H1 (cell line): ENCODE results near the gene RPS5. TPM values are rescaled to one million over a fixed set of nuclear protein-coding genes. Genes with fewer than 3 reads are reported as not detected.
A peak's percentile ranks its signal among the peaks of the same experiment; 100 is the strongest.

Experiments used
- CTCF ChIA-PET: fragments of 300-600 bp; sonication (Branson Sonifier 250); formaldehyde crosslinking; loops from one replicate; lab custom pipeline; 2021; ENCODE audit not compliant: partially characterized antibody; lab: Charles Lee
- POLR2A ChIA-PET: fragments of 300-600 bp; sonication (Branson Sonifier 250); formaldehyde crosslinking; loops from one replicate; lab custom pipeline; 2021; ENCODE audit warnings: inconsistent platforms; ENCODE audit not compliant: partially characterized antibody; lab: Charles Lee
- DNase-seq, 2 experiments: peaks; one replicate each; pipeline versions ENCODE4 v3.0.0 to v3.0.0-alpha.2; 2010 to 2022; ENCODE audit warnings: low spot score in 2 of 2, low read depth in 1 of 2, mixed read lengths in 1 of 2
- FAIRE-seq: peaks from 2 replicates; lab custom pipeline; 2011; peaks lifted over from hg19 to GRCh38; lab: Jason Lieb, UNC
- H2AFZ ChIP-seq: 2 replicates; pipeline ENCODE4 v1.8.1; 2012; ENCODE audit warnings: low read length, inconsistent platforms
- H2AK5ac ChIP-seq: 2 replicates; pipeline ENCODE4 v1.6.1; 2013; ENCODE audit warnings: low read depth, low read length
- H2BK120ac ChIP-seq: replicated peaks from 2 replicates; pipeline ENCODE3; 2013; ENCODE audit warnings: low read depth, low read length, inconsistent platforms
- H2BK12ac ChIP-seq: 2 replicates; pipeline ENCODE4 v1.6.1; 2013; ENCODE audit warnings: low read depth, low read length
- H2BK15ac ChIP-seq: 2 replicates; pipeline ENCODE4 v1.6.1; 2013; ENCODE audit warnings: low read length
- H2BK20ac ChIP-seq: 2 replicates; pipeline ENCODE4 v1.6.1; 2013; ENCODE audit warnings: low read length
- H2BK5ac ChIP-seq: 2 replicates; pipeline ENCODE4 v1.6.1; 2013; ENCODE audit warnings: low read depth, low read length
- H3K14ac ChIP-seq: 2 replicates; pipeline ENCODE4 v1.6.1; 2013; ENCODE audit warnings: inconsistent platforms; ENCODE audit not compliant: insufficient read length
- H3K18ac ChIP-seq: 2 replicates; pipeline ENCODE4 v1.6.1; 2013; ENCODE audit warnings: low read length; ENCODE audit errors: extremely low read depth
- H3K23ac ChIP-seq: 2 replicates; pipeline ENCODE4 v1.6.1; 2013; ENCODE audit warnings: inconsistent platforms; ENCODE audit not compliant: insufficient read length
- H3K23me2 ChIP-seq: 2 replicates; pipeline ENCODE4 v1.6.1; 2013; ENCODE audit warnings: low read depth, low read length
- H3K27ac ChIP-seq: 2 replicates; pipeline ENCODE4 v1.6.1; 2011; ENCODE audit warnings: low read depth, low read length, inconsistent platforms
- H3K27me3 ChIP-seq, 4 experiments: replicated peaks in 1 of 4; 1 replicate in 1 of 4; 2 replicates in 3 of 4; pipeline versions ENCODE4 v1.6.1 to v1.8.1; 2011 to 2013; ENCODE audit warnings: low read length in 3 of 4, mild to moderate bottlenecking in 3 of 4, inconsistent platforms in 2 of 4, mixed read lengths in 2 of 4, moderate library complexity in 1 of 4; ENCODE audit not compliant: control insufficient read depth in 3 of 4, insufficient read depth in 3 of 4; ENCODE audit errors: extremely low read depth in 1 of 4
- H3K36me3 ChIP-seq, 4 experiments: 2 replicates each; pipeline versions ENCODE4 v1.6.1 to v1.8.1; 2011 to 2013; ENCODE audit warnings: mild to moderate bottlenecking in 4 of 4, low read length in 3 of 4, moderate library complexity in 2 of 4, control low read depth in 1 of 4, inconsistent platforms in 1 of 4; ENCODE audit not compliant: insufficient read depth in 4 of 4, control insufficient read depth in 2 of 4
- H3K4ac ChIP-seq: replicated peaks from 2 replicates; pipeline ENCODE3; 2013; ENCODE audit warnings: low read length, low read depth, mixed read lengths, inconsistent platforms; ENCODE audit not compliant: insufficient read length
- H3K4me1 ChIP-seq, 4 experiments: replicated peaks in 1 of 4; 1 replicate in 1 of 4; 2 replicates in 3 of 4; pipeline versions ENCODE4 v1.6.1 to v1.8.1; 2011 to 2013; ENCODE audit warnings: low read length in 3 of 4, inconsistent platforms in 2 of 4, mixed read lengths in 1 of 4; ENCODE audit not compliant: insufficient read depth in 4 of 4, control insufficient read depth in 3 of 4
- H3K4me2 ChIP-seq, 2 experiments: 2 replicates each; pipeline versions ENCODE4 v1.6.1 to v1.8.1; 2011 to 2013; ENCODE audit warnings: low read depth in 2 of 2, low read length in 2 of 2, control low read depth in 1 of 2, inconsistent platforms in 1 of 2, mild to moderate bottlenecking in 1 of 2; ENCODE audit not compliant: insufficient read depth in 1 of 2
- H3K4me3 ChIP-seq, 4 experiments: fragments of 200-600, 300-600 bp in 1 of 4; sonication (generic), shearing (Covaris generic), sonication (Bioruptor Twin) in 1 of 4; 2 replicates each; pipeline versions ENCODE4 v1.5.1 to v1.8.1; 2011 to 2016; ENCODE audit warnings: low read length in 4 of 4, low read depth in 3 of 4, control low read depth in 2 of 4, inconsistent platforms in 2 of 4, mild to moderate bottlenecking in 2 of 4, mixed read lengths in 1 of 4, moderate library complexity in 1 of 4; ENCODE audit not compliant: insufficient read depth in 2 of 4; ENCODE audit errors: extremely low read depth in 1 of 4
- H3K56ac ChIP-seq: replicated peaks from 2 replicates; pipeline ENCODE3; 2013; ENCODE audit warnings: low read depth, mild to moderate bottlenecking, mixed read lengths, low read length, inconsistent platforms; ENCODE audit not compliant: insufficient read length
- H3K79me1 ChIP-seq: 2 replicates; pipeline ENCODE4 v1.6.1; 2013; ENCODE audit warnings: low read depth, low read length, control low read depth
- H3K79me2 ChIP-seq, 2 experiments: 2 replicates each; pipeline versions ENCODE4 v1.6.1 to v1.8.1; 2012 to 2013; ENCODE audit warnings: low read length in 2 of 2, mild to moderate bottlenecking in 2 of 2, inconsistent platforms in 1 of 2; ENCODE audit not compliant: insufficient read depth in 2 of 2, control insufficient read depth in 1 of 2
- H3K9ac ChIP-seq, 4 experiments: replicated peaks in 1 of 4; 1 replicate in 1 of 4; 2 replicates in 3 of 4; pipeline versions ENCODE4 v1.6.1 to v1.8.1; 2011 to 2013; ENCODE audit warnings: low read depth in 3 of 4, low read length in 3 of 4, control low read depth in 2 of 4, mild to moderate bottlenecking in 2 of 4, moderate library complexity in 2 of 4, inconsistent platforms in 1 of 4; ENCODE audit errors: extremely low read depth in 1 of 4
- H3K9me3 ChIP-seq, 2 experiments: 2 replicates each; pipeline versions ENCODE4 v1.6.1 to v1.8.1; 2012 to 2013; ENCODE audit warnings: mild to moderate bottlenecking in 2 of 2, moderate library complexity in 2 of 2, control low read depth in 1 of 2, inconsistent platforms in 1 of 2, low read depth in 1 of 2, low read length in 1 of 2, mixed read lengths in 1 of 2; ENCODE audit not compliant: insufficient read depth in 2 of 2
- H4K20me1 ChIP-seq, 2 experiments: replicated peaks in 1 of 2; 2 replicates each; pipeline versions ENCODE3 to v1.8.1; 2011 to 2013; ENCODE audit warnings: inconsistent platforms in 2 of 2, low read length in 2 of 2, mild to moderate bottlenecking in 1 of 2; ENCODE audit not compliant: insufficient read depth in 2 of 2, control insufficient read depth in 1 of 2
- H4K5ac ChIP-seq: 2 replicates; pipeline ENCODE4 v1.6.1; 2013; ENCODE audit warnings: low read length, low read depth, mixed read lengths, inconsistent platforms; ENCODE audit not compliant: insufficient read length
- H4K8ac ChIP-seq: 2 replicates; pipeline ENCODE4 v1.8.0; 2013; ENCODE audit warnings: mild to moderate bottlenecking, moderate library complexity, low read length, inconsistent platforms; ENCODE audit not compliant: insufficient read depth; ENCODE audit errors: extremely low read depth
- H4K91ac ChIP-seq: replicated peaks from 2 replicates; pipeline ENCODE3; 2013; ENCODE audit warnings: low read length, mixed read lengths, inconsistent platforms; ENCODE audit not compliant: insufficient read length
- ASH2L ChIP-seq: fragments of 200-600, 300-600 bp; sonication (generic); IDR thresholded peaks from one replicate; pipeline ENCODE4 v1.7.1; 2017; ENCODE audit warnings: low read length
- FOSL1 ChIP-seq: IDR thresholded peaks from 2 replicates; pipeline ENCODE4 v1.6.1; 2011; ENCODE audit warnings: mild to moderate bottlenecking, low read depth, low read length, moderate library complexity; ENCODE audit not compliant: insufficient read depth
- POLR2A ChIP-seq, 2 experiments: IDR thresholded peaks; 1 replicate in 1 of 2; 2 replicates in 1 of 2; pipeline ENCODE4 v1.6.1; 2011; ENCODE audit warnings: low read depth in 2 of 2, low read length in 2 of 2, mild to moderate bottlenecking in 2 of 2; ENCODE audit errors: control extremely low read depth in 1 of 2
- WGBS, 2 experiments: shearing (Covaris generic) in 1 of 2; methylation state at CpG; one replicate each; pipeline versions ENCODE4 v1.1.6 to v1.1.7; 2013 to 2015; ENCODE audit warnings: low lambda C conversion rate in 2 of 2, mixed read lengths in 2 of 2, inconsistent platforms in 1 of 2, low coverage in 1 of 2, missing lambda C conversion rate in 1 of 2; ENCODE audit not compliant: insufficient replicate concordance in 2 of 2, insufficient coverage in 1 of 2, insufficient read length in 1 of 2; ENCODE audit errors: extremely low coverage in 1 of 2, missing lambda C conversion rate in 1 of 2; 5-methylcytosine and 5-hydroxymethylcytosine counted together
- polyA plus RNA-seq, 7 experiments: library from polyadenylated mRNA; depleted of rRNA in 3 of 7; stranded (reverse) in 5 of 7; unstranded in 2 of 7; fragments of >200 nt in 5 of 7; fragments of 200-250 nt in 2 of 7; gene quantifications; 1 replicate in 5 of 7; 2 replicates in 1 of 7; 4 replicates in 1 of 7; pipeline versions ENCODE4 v1.2.1 to v1.2.3, GENCODE V29; 2011 to 2013; ENCODE audit warnings: missing spikeins in 2 of 7, mixed read lengths in 2 of 7
- total RNA-seq: library from RNA; stranded (reverse); fragmentation: NEBNext Ultra II Directional; extraction: Animal tissue kit (Norgen Biotek cat#: 25700); gene quantifications from 2 replicates; pipeline ENCODE4 v1.2.1, GENCODE V29; 2021

Gene RPS5
- total and polyA plus RNA-seq, 2 of the 8 experiments (the other 6 are each of a cell fraction or from before 2014, with no cell fraction given) = 1,557 to 5,731 TPM

DNA sequence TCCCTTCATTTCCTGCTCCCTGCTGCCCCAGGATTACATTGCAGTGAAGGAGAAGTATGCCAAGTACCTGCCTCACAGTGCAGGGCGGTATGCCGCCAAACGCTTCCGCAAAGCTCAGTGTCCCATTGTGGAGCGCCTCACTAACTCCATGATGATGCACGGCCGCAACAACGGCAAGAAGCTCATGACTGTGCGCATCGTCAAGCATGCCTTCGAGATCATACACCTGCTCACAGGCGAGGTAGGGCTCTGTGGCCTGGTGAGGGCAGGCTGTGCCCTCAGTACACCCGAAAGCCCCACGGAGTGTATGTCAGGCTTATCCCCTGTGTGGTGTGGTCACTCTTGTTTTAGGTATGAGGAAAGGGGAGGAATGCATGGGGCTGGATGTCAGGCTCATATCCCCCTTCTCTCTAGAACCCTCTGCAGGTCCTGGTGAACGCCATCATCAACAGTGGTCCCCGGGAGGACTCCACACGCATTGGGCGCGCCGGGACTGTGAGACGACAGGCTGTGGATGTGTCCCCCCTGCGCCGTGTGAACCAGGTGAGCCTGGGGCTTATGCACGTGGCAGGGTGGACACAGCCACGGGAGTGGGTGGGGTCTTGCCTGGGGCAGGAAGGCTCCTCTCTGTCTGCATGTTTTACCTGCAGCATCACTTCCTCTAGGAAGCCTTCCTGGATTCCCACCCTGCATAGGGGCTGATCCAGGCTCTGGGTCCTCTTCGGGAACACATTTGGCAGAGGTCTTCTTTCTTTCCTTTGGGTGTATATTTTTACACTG lies 6.1 kb downstream of the RPS5 start:
- no peak overlapping the region for H2BK12ac ChIP-seq
- no peak overlapping the region for H2AFZ ChIP-seq
- H3K18ac ChIP-seq = no peak overlapping the region
- no peak overlapping the region for H2BK20ac ChIP-seq
- H4K91ac ChIP-seq = no peak overlapping the region
- no peak overlapping the region; a peak in 1 of 7 replicates for H3K9ac ChIP-seq
- H4K5ac ChIP-seq = no peak overlapping the region
- no peak overlapping the region for H2BK120ac ChIP-seq
- no peak overlapping the region for H2AK5ac ChIP-seq
- H3K27ac ChIP-seq = no peak overlapping the region
- H3K79me1 ChIP-seq = 0 out of 2 replicates have a peak, but pooled peaks cover 2% of the 10 kb centered on the region
- H3K23me2 ChIP-seq = peaks cover 9% of the 10 kb centered on the region
- no peak overlapping the region for H3K14ac ChIP-seq
- no peak overlapping the region for H3K4ac ChIP-seq
- H2BK15ac ChIP-seq = no peak overlapping the region
- no peak overlapping the region for H3K4me2 ChIP-seq
- ChIA-PET CTCF (no interaction called here), POLR2A (interaction anchor here (0.8 to 1.1 kb wide), 3 partner anchors 32 to 166 kb away, joined by 3 read pairs; no protein-coding TSS in a partner anchor)
- no peak for DNase-seq
- no peak overlapping the region for H3K4me3 ChIP-seq
- FAIRE-seq = no peak
- peaks cover 0 to 29% of the 10 kb centered on the region in 2 experiments; a peak in 3 of 4 replicates for H3K79me2 ChIP-seq
- 95% methylated on average over 25 of the region's 26 CpGs; no CpG with 5 or more reads in 1 of the 2 experiments for WGBS, 2 experiments
- H3K27me3 ChIP-seq = peaks cover 3 to 13% (median 11%) of the 10 kb centered on the region in 4 experiments; a peak in 6 of 7 replicates
- H3K9me3 ChIP-seq = no peaks in the 10 kb centered on the region
- H3K23ac ChIP-seq = no peak overlapping the region
- peaks cover 0 to 22% (median 12%) of the 10 kb centered on the region in 4 experiments; a peak in 5 of 7 replicates for H3K4me1 ChIP-seq
- H4K20me1 ChIP-seq = peaks cover 15 to 21% of the 10 kb centered on the region in 2 experiments
- H4K8ac ChIP-seq = no peak overlapping the region; the same call in 1 of the 2 replicates
- H3K56ac ChIP-seq = no peak overlapping the region
- no peak overlapping the region for H2BK5ac ChIP-seq
- peaks cover 19 to 56% (median 44%) of the 10 kb centered on the region in 4 experiments for H3K36me3 ChIP-seq
- TF ChIP-seq POLR2A (IDR thresholded peaks at IDR 0.05; ENCODE audit: control extremely low read depth in 1 of 2, low read depth in 2 of 2, low read length in 2 of 2) (peak; percentile 5 to 48; a peak in 2 of 3 replicates), ASH2L (no peak), FOSL1 (no peak)
